ENCODE results near the gene RRP36.
"Not testable (repeated sequence)": the region's sequence is repeated elsewhere in the genome, so short reads cannot be mapped to it uniquely, and the experiment has no call there.

Gene RRP36

DNA sequence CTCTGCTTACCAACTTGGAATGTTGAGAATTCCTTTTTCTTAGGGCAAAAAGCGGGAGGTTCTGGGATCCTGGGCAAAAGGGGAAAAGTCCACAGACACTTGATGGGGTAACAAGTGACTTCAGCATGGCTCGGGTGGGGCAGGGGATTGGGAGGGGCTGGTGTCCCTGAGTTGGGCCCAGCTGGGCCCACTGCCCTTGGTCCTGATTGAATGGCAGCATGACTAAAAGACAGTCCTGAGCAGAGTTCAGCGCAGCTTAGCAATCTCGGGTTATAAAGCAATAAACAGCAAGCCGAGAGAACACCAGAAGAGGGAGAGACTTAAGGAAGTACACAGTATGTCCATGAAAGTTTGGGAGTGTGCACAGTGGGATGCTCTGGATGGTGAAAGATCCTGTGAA is 31.5 kb upstream of the RRP36 start:
- Histone ChIP-seq H3K9me3 (ENCODE audit: severe bottlenecking) (no peaks in the 10 kb centered on the region), H3K27ac (ENCODE audit: poor library complexity, severe bottlenecking) (no peak overlapping the region), H3K4me1 (ENCODE audit: insufficient read depth, poor library complexity, severe bottlenecking) (peaks cover 4% of the 10 kb centered on the region), H3K4me3 (ENCODE audit: severe bottlenecking) (no peak overlapping the region), H3K36me3 (ENCODE audit: low read depth) (peaks cover 35% of the 10 kb centered on the region), H3K27me3 (ENCODE audit: insufficient read depth, poor library complexity, severe bottlenecking) (no peaks in the 10 kb centered on the region)
- DNase-seq (ENCODE audit: low spot score) (no peak), ATAC-seq (ENCODE audit: low read depth) (no peak)
- TF ChIP-seq, protein P1, sequence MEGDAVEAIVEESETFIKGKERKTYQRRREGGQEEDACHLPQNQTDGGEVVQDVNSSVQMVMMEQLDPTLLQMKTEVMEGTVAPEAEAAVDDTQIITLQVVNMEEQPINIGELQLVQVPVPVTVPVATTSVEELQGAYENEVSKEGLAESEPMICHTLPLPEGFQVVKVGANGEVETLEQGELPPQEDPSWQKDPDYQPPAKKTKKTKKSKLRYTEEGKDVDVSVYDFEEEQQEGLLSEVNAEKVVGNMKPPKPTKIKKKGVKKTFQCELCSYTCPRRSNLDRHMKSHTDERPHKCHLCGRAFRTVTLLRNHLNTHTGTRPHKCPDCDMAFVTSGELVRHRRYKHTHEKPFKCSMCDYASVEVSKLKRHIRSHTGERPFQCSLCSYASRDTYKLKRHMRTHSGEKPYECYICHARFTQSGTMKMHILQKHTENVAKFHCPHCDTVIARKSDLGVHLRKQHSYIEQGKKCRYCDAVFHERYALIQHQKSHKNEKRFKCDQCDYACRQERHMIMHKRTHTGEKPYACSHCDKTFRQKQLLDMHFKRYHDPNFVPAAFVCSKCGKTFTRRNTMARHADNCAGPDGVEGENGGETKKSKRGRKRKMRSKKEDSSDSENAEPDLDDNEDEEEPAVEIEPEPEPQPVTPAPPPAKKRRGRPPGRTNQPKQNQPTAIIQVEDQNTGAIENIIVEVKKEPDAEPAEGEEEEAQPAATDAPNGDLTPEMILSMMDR (IDR thresholded peaks at IDR 0.05; ENCODE audit: poor library complexity, severe bottlenecking), result no peak

DNA sequence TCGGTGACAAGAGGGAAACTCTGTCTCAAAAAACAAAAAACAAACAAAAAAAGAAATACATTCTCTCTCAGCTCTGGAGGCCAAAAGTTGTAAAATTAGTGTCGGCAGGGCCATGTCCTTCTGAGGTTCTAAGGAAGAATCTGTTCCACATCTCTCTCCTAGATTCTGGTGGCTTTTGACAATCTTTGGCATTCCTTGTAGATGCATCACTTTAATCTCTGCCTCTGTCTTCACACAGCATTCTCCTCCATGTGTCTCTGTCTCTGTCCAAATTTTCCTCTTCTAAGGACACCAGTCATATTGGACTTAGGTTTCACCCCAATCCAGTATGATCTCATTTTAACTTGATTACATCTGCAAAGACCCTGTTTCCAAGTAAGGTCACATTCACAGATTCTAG is 28.0 kb upstream of the RRP36 start:
- no peaks in the 10 kb centered on the region for H3K27me3 ChIP-seq (ENCODE audit: insufficient read depth, poor library complexity, severe bottlenecking)
- no peaks in the 10 kb centered on the region for H3K9me3 ChIP-seq (ENCODE audit: severe bottlenecking)
- TF ChIP-seq, protein P1 (IDR thresholded peaks at IDR 0.05; ENCODE audit: poor library complexity, severe bottlenecking), result no peak
- DNase-seq (ENCODE audit: low spot score) (no peak), ATAC-seq (ENCODE audit: low read depth) (no peak)
- no peaks in the 10 kb centered on the region for H3K4me1 ChIP-seq (ENCODE audit: insufficient read depth, poor library complexity, severe bottlenecking)
- H3K4me3 ChIP-seq (ENCODE audit: severe bottlenecking), result no peak overlapping the region
- H3K36me3 ChIP-seq (ENCODE audit: low read depth), result peaks cover 25% of the 10 kb centered on the region
- no peak overlapping the region for H3K27ac ChIP-seq (ENCODE audit: poor library complexity, severe bottlenecking)

DNA sequence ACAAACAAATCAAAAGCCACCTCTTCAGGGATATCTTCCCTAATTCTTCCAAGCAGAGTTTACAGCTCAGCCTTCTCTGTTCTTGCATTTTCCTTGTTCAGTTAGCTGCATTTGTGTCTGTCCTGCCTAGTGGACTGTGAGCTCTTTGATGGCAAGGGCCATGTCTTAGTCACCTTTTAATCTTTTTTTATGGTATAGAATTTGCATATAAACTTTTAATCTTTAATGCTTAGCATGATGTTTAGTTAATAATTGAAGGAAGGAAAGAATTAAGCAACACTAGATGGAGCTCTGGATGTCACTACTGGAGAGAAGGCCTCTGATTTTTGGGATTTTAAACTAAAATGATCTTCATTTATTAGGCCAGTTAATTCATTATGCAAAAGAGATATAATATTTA is 24.9 kb upstream of the RRP36 start:
- TF ChIP-seq, protein P1 (IDR thresholded peaks at IDR 0.05; ENCODE audit: poor library complexity, severe bottlenecking), result peak; percentile 23
- Histone ChIP-seq H3K9me3 (ENCODE audit: severe bottlenecking) (no peaks in the 10 kb centered on the region), H3K27ac (ENCODE audit: poor library complexity, severe bottlenecking) (no peak overlapping the region), H3K27me3 (ENCODE audit: insufficient read depth, poor library complexity, severe bottlenecking) (no peaks in the 10 kb centered on the region), H3K4me3 (ENCODE audit: severe bottlenecking) (no peak overlapping the region), H3K4me1 (ENCODE audit: insufficient read depth, poor library complexity, severe bottlenecking) (no peaks in the 10 kb centered on the region), H3K36me3 (ENCODE audit: low read depth) (peaks cover 13% of the 10 kb centered on the region)
- DNase-seq (ENCODE audit: low spot score) (no peak), ATAC-seq (ENCODE audit: low read depth) (no peak)

DNA sequence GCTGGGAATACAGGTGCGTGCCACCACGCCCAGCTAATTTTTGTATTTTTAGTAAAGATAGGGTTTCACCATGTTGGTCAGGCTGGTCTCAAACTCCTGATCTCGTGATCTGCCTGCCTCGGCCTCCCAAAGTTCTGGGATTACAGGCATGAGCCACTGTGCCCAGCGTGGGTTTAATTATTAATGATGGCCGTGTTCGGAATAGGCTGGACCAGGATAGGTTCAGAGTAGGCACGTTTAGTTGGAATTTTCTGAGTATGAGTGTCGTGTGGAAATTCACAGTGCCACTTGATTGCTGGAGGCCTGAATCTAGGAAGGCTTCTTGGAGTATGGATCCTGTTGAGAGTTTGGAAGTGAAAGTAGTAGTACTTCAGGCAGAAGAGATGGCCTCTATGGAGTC is 23.2 kb upstream of the RRP36 start:
- H3K27ac ChIP-seq (ENCODE audit: poor library complexity, severe bottlenecking); H3K9me3 ChIP-seq (ENCODE audit: severe bottlenecking); H3K4me1 ChIP-seq (ENCODE audit: insufficient read depth, poor library complexity, severe bottlenecking); H3K27me3 ChIP-seq (ENCODE audit: insufficient read depth, poor library complexity, severe bottlenecking); DNase-seq (ENCODE audit: low spot score); H3K4me3 ChIP-seq (ENCODE audit: severe bottlenecking); ATAC-seq (ENCODE audit: low read depth): not testable (repeated sequence)
- peaks cover 11% of the 10 kb centered on the region; the same call in 1 of the 2 replicates for H3K36me3 ChIP-seq (ENCODE audit: low read depth)

DNA sequence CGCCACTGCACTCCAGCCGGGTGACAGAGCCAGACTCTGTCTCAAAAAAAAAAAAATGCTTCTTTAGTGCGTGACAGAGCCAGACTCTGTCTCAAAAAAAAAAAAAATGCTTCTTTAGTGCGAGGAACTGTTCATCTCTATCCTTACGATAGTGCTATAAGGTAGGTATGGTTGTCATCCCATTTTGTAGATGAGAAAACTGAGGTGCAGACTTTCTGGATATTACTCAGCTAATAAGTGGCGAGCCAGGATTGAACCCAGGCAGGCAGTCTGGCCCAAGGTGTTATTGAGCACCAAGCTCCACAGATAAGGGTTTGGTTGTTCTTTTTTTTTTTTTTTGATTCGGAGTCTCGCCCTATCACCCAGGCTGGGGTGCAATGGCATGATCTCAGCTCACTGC is 19.6 kb upstream of the RRP36 start:
- H3K27me3 ChIP-seq (ENCODE audit: insufficient read depth, poor library complexity, severe bottlenecking), result no peaks in the 10 kb centered on the region
- H3K9me3 ChIP-seq (ENCODE audit: severe bottlenecking), result no peaks in the 10 kb centered on the region
- TF ChIP-seq, protein P1 (IDR thresholded peaks at IDR 0.05; ENCODE audit: poor library complexity, severe bottlenecking), result no peak
- peaks cover 13% of the 10 kb centered on the region for H3K36me3 ChIP-seq (ENCODE audit: low read depth)
- peaks cover 6% of the 10 kb centered on the region for H3K4me1 ChIP-seq (ENCODE audit: insufficient read depth, poor library complexity, severe bottlenecking)
- no peak overlapping the region for H3K4me3 ChIP-seq (ENCODE audit: severe bottlenecking)
- H3K27ac ChIP-seq (ENCODE audit: poor library complexity, severe bottlenecking), result no peak overlapping the region
- no peak for ATAC-seq (ENCODE audit: low read depth)
- DNase-seq (ENCODE audit: low spot score), result no peak

Measured in RWPE2 (cell line).